Measurements from ENCODE around the gene MCRIP2.

GRCh38 chr16:659618-660017, 18.0 kb downstream of the MCRIP2 start:
- no peak for TF ChIP-seq CTCF (IDR thresholded peaks at IDR 0.05; ENCODE audit: low read depth, low read length, poor library complexity, severe bottlenecking)
- no peak for TF ChIP-seq EZH2phosphoT487 (IDR thresholded peaks at IDR 0.05; ENCODE audit: borderline replicate concordance, low read length)
